DND-41 (cell line): ENCODE data around the gene DNLZ.

Experiments used
- ATAC-seq: fragments of 200-7000 bp; cut with Tn5 transposase; 3 replicates; pipeline ENCODE4 v1.9.1; 2021; ENCODE audit warnings: low read depth; ENCODE audit not compliant: insufficient read depth
- DNase-seq: peaks from one replicate; pipeline ENCODE4 v3.0.0-alpha.2; 2020
- H2AFZ ChIP-seq: 2 replicates; pipeline ENCODE4 v1.6.0; 2012; ENCODE audit warnings: low read depth, low read length
- H3K27ac ChIP-seq: 2 replicates; pipeline ENCODE4 v1.5.1; 2012; ENCODE audit warnings: low read length, inconsistent platforms
- H3K27me3 ChIP-seq: fragments of 200-600 bp; sonication (generic); 2 replicates; pipeline ENCODE4 v1.6.0; 2012; ENCODE audit warnings: low read length, mild to moderate bottlenecking, inconsistent platforms; ENCODE audit not compliant: insufficient read depth, poor library complexity
- H3K36me3 ChIP-seq: 2 replicates; pipeline ENCODE4 v1.5.1; 2012; ENCODE audit warnings: low read length, inconsistent platforms; ENCODE audit not compliant: insufficient read depth
- H3K4me1 ChIP-seq: 2 replicates; pipeline ENCODE4 v1.5.1; 2012; ENCODE audit warnings: mild to moderate bottlenecking, low read length; ENCODE audit not compliant: insufficient read depth
- H3K4me2 ChIP-seq: 2 replicates; pipeline ENCODE4 v1.6.0; 2012; ENCODE audit warnings: mild to moderate bottlenecking, moderate library complexity, low read length, inconsistent platforms; ENCODE audit not compliant: insufficient read depth
- H3K4me3 ChIP-seq, 2 experiments: fragments of 200-600 bp in 1 of 2; shearing (Covaris generic) in 1 of 2; 2 replicates each; pipeline ENCODE4 v1.5.1; 2012 to 2016; ENCODE audit warnings: inconsistent platforms in 2 of 2, low read length in 2 of 2, mild to moderate bottlenecking in 2 of 2, low read depth in 1 of 2, moderate library complexity in 1 of 2
- H3K79me2 ChIP-seq: 2 replicates; pipeline ENCODE4 v1.6.0; 2012; ENCODE audit warnings: low read length, inconsistent platforms; ENCODE audit not compliant: insufficient read depth
- H3K9ac ChIP-seq: 2 replicates; pipeline ENCODE4 v1.6.0; 2012; ENCODE audit warnings: low read depth, mild to moderate bottlenecking, inconsistent platforms, low read length, moderate library complexity
- H3K9me3 ChIP-seq: 2 replicates; pipeline ENCODE4 v1.5.1; 2012; ENCODE audit warnings: low read length, moderate library complexity, mild to moderate bottlenecking, inconsistent platforms; ENCODE audit not compliant: insufficient read depth, severe bottlenecking
- H4K20me1 ChIP-seq: 2 replicates; pipeline ENCODE4 v1.6.0; 2012; ENCODE audit warnings: low read length; ENCODE audit not compliant: insufficient read depth
- CTCF ChIP-seq: IDR thresholded peaks from 2 replicates; pipeline ENCODE4 v1.5.1; 2012; ENCODE audit warnings: borderline replicate concordance, low read length, moderate library complexity, mild to moderate bottlenecking; ENCODE audit not compliant: poor library complexity, severe bottlenecking; ENCODE audit errors: extremely low read depth
- EZH2 ChIP-seq: IDR thresholded peaks from 3 replicates; pipeline ENCODE4 v1.6.1; 2012; ENCODE audit warnings: borderline replicate concordance, low read depth, mild to moderate bottlenecking, moderate library complexity, low read length, inconsistent platforms; ENCODE audit not compliant: severe bottlenecking

DNLZ gene

GRCh38 chr9:136361754-136362449 is 1.6 kb downstream of the DNLZ start:
- peaks cover 28% of the 10 kb centered on the region for H3K79me2 ChIP-seq
- TF ChIP-seq CTCF (no peak), EZH2 (no peak)
- no peak overlapping the region for H3K4me2 ChIP-seq
- H3K9me3 ChIP-seq: no peaks in the 10 kb centered on the region
- DNase-seq: no peak
- peaks cover 27% of the 10 kb centered on the region for H3K36me3 ChIP-seq
- H3K9ac ChIP-seq: no peak overlapping the region
- H3K27me3 ChIP-seq: no peaks in the 10 kb centered on the region
- H3K4me3 ChIP-seq: no peak overlapping the region
- H3K4me1 ChIP-seq: peaks cover 22% of the 10 kb centered on the region
- ATAC-seq: no peak
- H4K20me1 ChIP-seq: peaks cover 42% of the 10 kb centered on the region
- H3K27ac ChIP-seq: no peak overlapping the region
- H2AFZ ChIP-seq: no peak overlapping the region

- TF ChIP-seq EZH2: no peak
- no peak for TF ChIP-seq CTCF
- no peaks in the 10 kb centered on the region for H3K27me3 ChIP-seq
- H3K79me2 ChIP-seq: peaks cover 28% of the 10 kb centered on the region
- H3K36me3 ChIP-seq: peaks cover 25% of the 10 kb centered on the region
- H3K27ac ChIP-seq: no peak overlapping the region
- peaks cover 22% of the 10 kb centered on the region for H3K4me1 ChIP-seq
- no peak overlapping the region for H3K4me3 ChIP-seq
- H3K9ac ChIP-seq: no peak overlapping the region
- no peak for ATAC-seq
- DNase-seq: no peak
- H4K20me1 ChIP-seq: peaks cover 35% of the 10 kb centered on the region
- no peak overlapping the region for H2AFZ ChIP-seq
- H3K4me2 ChIP-seq: no peak overlapping the region
- no peaks in the 10 kb centered on the region for H3K9me3 ChIP-seq
Observed at GRCh38 chr9:136361047-136361753, 2.3 kb downstream of the DNLZ start.

DNA sequence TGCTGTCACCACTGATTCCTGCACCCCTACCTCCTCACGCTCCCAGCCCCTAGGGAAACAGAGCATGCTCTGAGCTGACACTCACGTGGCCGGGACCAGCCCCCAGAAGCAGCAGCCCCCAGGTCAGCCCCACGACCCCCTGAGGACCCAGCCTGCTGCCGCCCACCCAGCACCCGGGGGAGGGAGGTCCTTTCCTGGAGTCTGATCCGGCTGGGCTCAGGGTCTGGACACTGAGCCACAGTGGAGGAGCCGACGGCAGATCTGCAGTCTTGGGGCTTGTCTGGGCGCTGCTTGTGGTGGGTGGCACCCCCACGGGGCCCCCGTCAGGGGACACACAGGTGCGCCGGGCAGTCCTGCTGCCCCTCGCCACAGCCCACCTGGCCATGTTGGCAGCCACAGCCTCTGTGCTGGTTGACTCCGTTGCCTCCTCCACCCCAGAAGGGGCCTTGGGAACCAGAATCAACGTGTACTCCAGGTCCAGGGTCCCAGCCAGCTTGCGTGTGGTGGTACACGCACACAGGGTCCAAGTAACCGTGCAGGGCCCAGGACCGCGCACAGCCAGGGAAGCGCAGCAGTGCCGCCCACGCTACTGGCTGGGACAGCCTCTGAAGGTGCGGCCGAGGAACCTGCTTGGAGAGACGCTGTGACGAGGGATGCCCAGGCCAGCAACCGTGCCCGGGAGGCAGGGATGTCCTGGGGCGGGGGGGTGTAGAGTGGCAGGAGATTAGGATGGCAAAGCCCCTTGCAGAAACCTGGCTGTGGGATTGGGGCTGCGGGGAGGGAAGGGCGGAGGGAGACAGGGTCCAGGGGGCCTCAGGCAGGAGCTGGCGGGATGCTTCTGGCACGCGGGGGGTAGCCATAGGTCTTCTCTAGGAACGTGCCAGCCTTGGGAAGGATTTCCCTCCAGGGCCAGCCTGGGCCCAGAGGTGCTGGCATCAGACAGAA is 3.5 kb downstream of the DNLZ start:
- H3K27ac ChIP-seq: no peak overlapping the region
- H2AFZ ChIP-seq: no peak overlapping the region
- peaks cover 20% of the 10 kb centered on the region for H3K4me1 ChIP-seq
- TF ChIP-seq CTCF (no peak), EZH2 (no peak)
- H3K27me3 ChIP-seq: no peaks in the 10 kb centered on the region
- no peak for DNase-seq
- no peak overlapping the region for H3K4me3 ChIP-seq
- no peak overlapping the region for H3K4me2 ChIP-seq
- no peaks in the 10 kb centered on the region for H3K9me3 ChIP-seq
- peaks cover 17% of the 10 kb centered on the region for H3K79me2 ChIP-seq
- no peak for ATAC-seq
- peaks cover 23% of the 10 kb centered on the region for H4K20me1 ChIP-seq
- H3K9ac ChIP-seq: no peak overlapping the region
- H3K36me3 ChIP-seq: peaks cover 13% of the 10 kb centered on the region
